Sigmoid colon (tissue), 7 donors: ENCODE results near the gene MS4A4A. TPM values are rescaled to one million over a fixed set of nuclear protein-coding genes. Genes with fewer than 3 reads are reported as not detected.

Experiments
- DNase-seq: peaks from one replicate; pipeline ENCODE4 v3.0.0-alpha.2; 2019
- H3K27ac ChIP-seq, 4 donors: fragments of 200-600 bp; sonication (generic); one replicate each; pipeline ENCODE4 v1.5.1; 2016 to 2019; ENCODE audit warnings: mild to moderate bottlenecking in 1 of 4
- H3K27me3 ChIP-seq, 3 donors: fragments of 200-600 bp; sonication (generic); one replicate each; pipeline ENCODE4 v1.5.1; 2019; ENCODE audit warnings: mild to moderate bottlenecking in 1 of 3
- H3K36me3 ChIP-seq, 4 donors: fragments of 200-600 bp; sonication (generic); one replicate each; pipeline ENCODE4 v1.5.1; 2016 to 2019
- H3K4me1 ChIP-seq, 4 donors: fragments of 200-600 bp; sonication (generic); one replicate each; pipeline ENCODE4 v1.5.1; 2017 to 2019
- H3K4me3 ChIP-seq, 4 donors: fragments of 200-600 bp; sonication (generic); one replicate each; pipeline ENCODE4 v1.5.1; 2017 to 2019; ENCODE audit warnings: mild to moderate bottlenecking in 2 of 4, moderate library complexity in 1 of 4
- H3K9me3 ChIP-seq, 4 donors: fragments of 200-600 bp in 3 of 4; sonication (generic) in 3 of 4; one replicate each; pipeline versions ENCODE4 v1.5.1 to v1.6.1; 2013 to 2019
- CTCF ChIP-seq, 4 experiments: fragments of 450-650 bp in 3 of 4; fragments of 200-600 bp in 1 of 4; IDR thresholded peaks; one replicate each; pipeline ENCODE4 v1.5.1; 2016 to 2019; ENCODE audit warnings: antibody characterized with exemption in 4 of 4, mild to moderate bottlenecking in 3 of 4, moderate library complexity in 2 of 4
- EP300 ChIP-seq, 4 donors: sonication (generic); formaldehyde crosslinking; IDR thresholded peaks; one replicate each; pipeline ENCODE4 v1.6.1; 2017; ENCODE audit warnings: antibody characterized with exemption in 4 of 4
- POLR2A ChIP-seq, 2 donors: fragments of 450-650 bp; IDR thresholded peaks; one replicate each; pipeline ENCODE4 v1.6.1; 2016; ENCODE audit warnings: antibody characterized with exemption in 2 of 2, mild to moderate bottlenecking in 2 of 2, moderate library complexity in 2 of 2
- POLR2AphosphoS5 ChIP-seq, 4 donors: sonication (generic); formaldehyde crosslinking; IDR thresholded peaks; one replicate each; pipeline ENCODE4 v1.6.1; 2017; ENCODE audit warnings: antibody characterized with exemption in 4 of 4
- WGBS, 2 donors: extraction: QIAGEN DNeasy Blood & Tissue Kit; methylation state at CpG; one replicate each; pipeline ENCODE4 v1.1.7; 2013; 5-methylcytosine and 5-hydroxymethylcytosine counted together
- intact Hi-C: fragments of 100-400 bp; cut with DNase I; formaldehyde crosslinking; loops from one replicate; pipeline ENCODE4 v1.15.1; 2023
- polyA plus RNA-seq, 3 donors: library from polyadenylated mRNA; stranded (reverse); fragments of 200-250 nt; gene quantifications; one replicate each; pipeline ENCODE4 v1.2.3, GENCODE V29; 2013
- total RNA-seq, 4 donors: library from RNA; depleted of rRNA; stranded (reverse); fragments of >200 nt; gene quantifications; one replicate each; pipeline ENCODE4 v1.1.0, GENCODE V29; 2016
- donor health status: healthy with polysubstance abuse.
- donor health status: Bipolar disorder and iron deficiency.
- donor health status: healthy.

MS4A4A gene
- total RNA-seq (10 to 100 TPM; 12.7 to 49.9 (median 38.3) TPM), polyA plus RNA-seq (10 to 100 TPM; 10.8 to 43.9 (median 25.0) TPM)

DNA sequence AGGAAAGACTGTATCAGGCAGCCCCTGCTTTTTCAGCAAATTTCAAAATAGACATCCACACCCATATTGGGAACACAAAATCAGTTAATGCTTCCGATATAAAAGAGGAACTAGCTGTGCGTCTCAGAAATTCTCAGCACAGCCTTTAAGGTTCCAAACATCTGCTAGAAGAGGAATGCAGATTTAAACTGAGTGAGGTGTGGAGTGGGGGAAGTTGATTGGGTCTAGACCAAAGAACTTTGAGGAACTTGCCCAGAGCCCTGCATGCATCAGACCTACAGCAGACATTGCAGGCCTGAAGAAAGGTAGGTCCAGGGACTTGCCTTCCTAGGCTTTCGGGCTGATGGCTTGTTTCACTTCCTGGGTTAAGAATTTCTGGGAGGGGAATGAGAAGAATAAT lies at the start of gene MS4A4A:
TSS of gene MS4A4A (plus strand) at position 255 of the 400 bp plus-strand sequence. CDS start at position 265, 10 bp downstream.
- Histone ChIP-seq H3K27me3 (no peaks in the 10 kb centered on the region), H3K4me3 (peak within 1 kb of the TSS in 3 of 4 donors; percentile 0 to 31 (median 31)), H3K4me1 (no peaks in the 10 kb centered on the region), H3K9me3 (no peaks in the 10 kb centered on the region), H3K36me3 (no peaks in the 10 kb centered on the region), H3K27ac (peak within 1 kb of the TSS in 3 of 4 donors; percentile 14 to 55 (median 50))
- TF ChIP-seq POLR2AphosphoS5 (IDR thresholded peaks at IDR 0.05) (peak in 3 of 4 donors; percentile 30 to 48 (median 35)), EP300 (IDR thresholded peaks at IDR 0.05) (no peak)
- DNase-seq: no peak
- intact Hi-C loops: no loop called here
- 61 to 86% methylated on average over 3 of the region's 3 CpGs for WGBS, 2 donors

DNA sequence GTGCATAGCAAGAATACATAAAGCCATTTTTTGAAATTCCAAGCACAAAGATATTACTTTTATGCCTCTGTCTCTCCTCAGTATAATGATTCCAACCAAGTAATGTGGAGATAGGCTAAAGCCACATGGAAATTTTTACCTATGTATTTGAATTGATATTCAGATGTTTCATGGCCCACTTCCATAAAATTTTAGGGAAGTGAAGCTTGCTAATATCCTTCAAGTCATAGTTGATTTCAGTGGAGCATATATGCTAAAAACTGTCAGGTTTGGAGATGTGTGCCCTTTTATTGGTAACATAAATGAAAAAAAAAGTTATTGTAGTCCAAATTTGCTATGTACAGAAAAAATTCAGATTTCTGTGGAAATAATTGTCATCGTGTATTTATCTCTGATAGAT lies 49.8 kb upstream of the MS4A4A start:
- 75 to 81% methylated on average over 1 of the region's 1 CpG for WGBS, 2 donors
- intact Hi-C loops: no loop called here
- Histone ChIP-seq H3K4me3 (no peak overlapping the region), H3K9me3 (no peaks in the 10 kb centered on the region), H3K27me3 (no peaks in the 10 kb centered on the region), H3K27ac (no peak overlapping the region), H3K36me3 (no peaks in the 10 kb centered on the region), H3K4me1 (no peaks in the 10 kb centered on the region)
- no peak for DNase-seq
- no peak for TF ChIP-seq CTCF (IDR thresholded peaks at IDR 0.05)

GRCh38 chr11:60235321-60235720 lies 45.1 kb upstream of the MS4A4A start:
- Histone ChIP-seq H3K4me3 (no peak overlapping the region), H3K4me1 (no peaks in the 10 kb centered on the region), H3K36me3 (no peaks in the 10 kb centered on the region), H3K27ac (no peak overlapping the region), H3K27me3 (no peaks in the 10 kb centered on the region), H3K9me3 (no peaks in the 10 kb centered on the region)
- DNase-seq: no peak
- whole genome bisulfite sequencing, 2 donors: 72 to 83% methylated on average over 3 of the region's 3 CpGs
- intact Hi-C loops: no loop called here
- TF ChIP-seq CTCF (IDR thresholded peaks at IDR 0.05) (no peak), POLR2AphosphoS5 (IDR thresholded peaks at IDR 0.05) (no peak), POLR2A (IDR thresholded peaks at IDR 0.05) (no peak), EP300 (IDR thresholded peaks at IDR 0.05) (no peak)

GRCh38 chr11:60240662-60241061 lies 39.8 kb upstream of the MS4A4A start:
- Histone ChIP-seq H3K4me3 (no peak overlapping the region), H3K27ac (no peak overlapping the region), H3K27me3 (no peaks in the 10 kb centered on the region), H3K36me3 (no peaks in the 10 kb centered on the region), H3K9me3 (no peaks in the 10 kb centered on the region), H3K4me1 (no peaks in the 10 kb centered on the region)
- TF ChIP-seq CTCF (IDR thresholded peaks at IDR 0.05): no peak
- no peak for TF ChIP-seq POLR2A (IDR thresholded peaks at IDR 0.05)
- TF ChIP-seq EP300 (IDR thresholded peaks at IDR 0.05): no peak
- no peak for TF ChIP-seq POLR2AphosphoS5 (IDR thresholded peaks at IDR 0.05)
- no peak for DNase-seq
- WGBS, 2 donors: 76 to 81% methylated on average over 5 of the region's 5 CpGs
- intact Hi-C loops: no loop called here

DNA sequence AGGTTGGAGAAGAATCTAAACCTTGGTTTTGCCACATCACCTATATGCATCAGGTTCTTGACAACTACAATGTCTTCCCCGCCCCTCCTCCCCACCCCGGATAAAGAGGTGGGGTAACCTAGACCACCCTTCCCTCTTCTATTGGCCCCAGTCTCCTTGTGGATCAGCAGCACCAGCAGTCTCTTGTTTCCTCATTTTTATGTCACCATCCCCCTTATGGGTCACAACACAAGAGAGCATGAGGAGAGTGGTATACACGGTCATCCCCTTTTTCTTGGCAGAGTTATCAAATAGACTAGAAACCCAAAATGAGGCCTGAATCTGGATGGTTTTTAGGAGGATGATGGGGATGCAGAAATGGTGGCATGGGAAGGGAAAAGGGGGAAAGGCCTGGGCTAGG lies 38.7 kb upstream of the MS4A4A start:
- 88 to 91% methylated on average over 3 of the region's 3 CpGs for WGBS, 2 donors
- TF ChIP-seq POLR2A (IDR thresholded peaks at IDR 0.05) (no peak), EP300 (IDR thresholded peaks at IDR 0.05) (no peak), POLR2AphosphoS5 (IDR thresholded peaks at IDR 0.05) (no peak), CTCF (IDR thresholded peaks at IDR 0.05) (no peak)
- Histone ChIP-seq H3K36me3 (no peaks in the 10 kb centered on the region), H3K27me3 (no peaks in the 10 kb centered on the region), H3K9me3 (no peaks in the 10 kb centered on the region), H3K4me1 (no peaks in the 10 kb centered on the region), H3K27ac (peak overlapping the region in 1 of 4 donors; percentile 28), H3K4me3 (peak overlapping the region in 1 of 4 donors; percentile 19)
- DNase-seq: no peak
- intact Hi-C loops: no loop called here
